IPS-NIHi7 (cell line): ENCODE results near the gene BAZ2B.

Experiments
- DNase-seq: peaks from one replicate; pipeline ENCODE4 v3.0.0; 2012; ENCODE audit warnings: mixed read lengths; ENCODE audit errors: extremely low spot score

Gene BAZ2B

GRCh38 chr2:159462201-159462785, 154.1 kb downstream of the BAZ2B start:
- no peak for DNase-seq

- DNase-seq = no peak
These were observed 155.3 kb downstream of the BAZ2B start for GRCh38 chr2:159461076-159461475.

GRCh38 chr2:159460227-159460626, 156.1 kb downstream of the BAZ2B start:
- DNase-seq = no peak

GRCh38 chr2:159459279-159459678, 157.1 kb downstream of the BAZ2B start:
- DNase-seq = no peak

GRCh38 chr2:159457589-159457988, 158.8 kb downstream of the BAZ2B start:
- DNase-seq = no peak

GRCh38 chr2:159456500-159457426, 159.6 kb downstream of the BAZ2B start:
- DNase-seq = no peak

GRCh38 chr2:159455330-159455918, 160.9 kb downstream of the BAZ2B start:
- DNase-seq = no peak

GRCh38 chr2:159454185-159454584, 162.2 kb downstream of the BAZ2B start:
- DNase-seq = no peak

GRCh38 chr2:159450180-159450579, 166.2 kb downstream of the BAZ2B start:
- no peak for DNase-seq

GRCh38 chr2:159449504-159450124, 166.7 kb downstream of the BAZ2B start:
- DNase-seq = no peak

GRCh38 chr2:159446817-159447216, 169.5 kb downstream of the BAZ2B start:
- DNase-seq = no peak

GRCh38 chr2:159446201-159446600, 170.1 kb downstream of the BAZ2B start:
- DNase-seq = no peak

- no peak for DNase-seq
These were observed 171.0 kb downstream of the BAZ2B start for GRCh38 chr2:159445307-159445706.

- DNase-seq = no peak
These were observed 171.6 kb downstream of the BAZ2B start for GRCh38 chr2:159444754-159445153.

- no peak for DNase-seq
These were observed 174.0 kb downstream of the BAZ2B start for GRCh38 chr2:159442159-159442852.

- no peak for DNase-seq
These were observed 175.2 kb downstream of the BAZ2B start for GRCh38 chr2:159441182-159441581.

- no peak for DNase-seq
These were observed 176.9 kb downstream of the BAZ2B start for GRCh38 chr2:159439421-159439820.

- no peak for DNase-seq
These were observed 177.5 kb downstream of the BAZ2B start for GRCh38 chr2:159438720-159439353.

GRCh38 chr2:159438284-159438683, 178.1 kb downstream of the BAZ2B start:
- no peak for DNase-seq

GRCh38 chr2:159432610-159433009, 183.7 kb downstream of the BAZ2B start:
- no peak for DNase-seq

GRCh38 chr2:159427048-159427447, 189.3 kb downstream of the BAZ2B start:
- DNase-seq = no peak
